ENCODE results near the gene TBCA.
"Not testable (repeated sequence)": the region's sequence is repeated elsewhere in the genome, so short reads cannot be mapped to it uniquely, and the experiment has no call there.

Gene TBCA

GRCh38 chr5:77699569-77699968 is 76.6 kb downstream of the TBCA start:
- not testable (repeated sequence) for DNase-seq

- no peak for DNase-seq
Measured at GRCh38 chr5:77698920-77699319, 77.2 kb downstream of the TBCA start.

GRCh38 chr5:77697692-77698091 is 78.4 kb downstream of the TBCA start:
- DNase-seq, result no peak

- DNase-seq, result no peak
Measured at GRCh38 chr5:77696120-77696519, 80.0 kb downstream of the TBCA start.

- no peak for DNase-seq
Measured at GRCh38 chr5:77693913-77694312, 82.2 kb downstream of the TBCA start.

- DNase-seq, result no peak
Measured at GRCh38 chr5:77683171-77683732, 92.9 kb downstream of the TBCA start.

- no peak for DNase-seq
Measured at GRCh38 chr5:77670526-77670925, 105.6 kb downstream of the TBCA start.

- no peak for DNase-seq
Measured at GRCh38 chr5:77669677-77670076, 106.5 kb downstream of the TBCA start.

- no peak for DNase-seq
Measured at GRCh38 chr5:77663090-77663863, 112.9 kb downstream of the TBCA start.

- no peak for DNase-seq
Measured at GRCh38 chr5:77662635-77663034, 113.5 kb downstream of the TBCA start.

GRCh38 chr5:77658662-77659061 is 117.5 kb downstream of the TBCA start:
- DNase-seq, result no peak

- DNase-seq, result no peak
Measured at GRCh38 chr5:77651343-77651742, 124.8 kb downstream of the TBCA start.

GRCh38 chr5:77650686-77651085 is 125.5 kb downstream of the TBCA start:
- no peak for DNase-seq

- no peak for DNase-seq
Measured at GRCh38 chr5:77649776-77650175, 126.4 kb downstream of the TBCA start.

GRCh38 chr5:77645995-77646639 is 130.0 kb downstream of the TBCA start:
- DNase-seq, result no peak

- DNase-seq, result no peak
Measured at GRCh38 chr5:77645158-77645994, 130.8 kb downstream of the TBCA start.

GRCh38 chr5:77644371-77645157 is 131.6 kb downstream of the TBCA start:
- no peak for DNase-seq

- no peak for DNase-seq
Measured at GRCh38 chr5:77643654-77644370, 132.3 kb downstream of the TBCA start.

- no peak for DNase-seq
Measured at GRCh38 chr5:77642738-77643653, 133.1 kb downstream of the TBCA start.

- no peak for DNase-seq
Measured at GRCh38 chr5:77641963-77642737, 134.0 kb downstream of the TBCA start.

Measured in NCI-H526 treated with DMSO at 0.1 percent for 48 hours (cell line).